T-helper 17 cell (primary cell): ENCODE results near the gene SSRP1. TPM values are rescaled to one million over a fixed set of nuclear protein-coding genes. Genes with fewer than 3 reads are reported as not detected.
"Not testable (repeated sequence)": the region's sequence is repeated elsewhere in the genome, so short reads cannot be mapped to it uniquely, and the experiment has no call there.

Source experiments
- ATAC-seq: fragments of 150-1000 bp; cut with Tn5 transposase; 2 replicates; pipeline ENCODE4 v1.10.0; 2021; ENCODE audit warnings: mild to moderate bottlenecking, moderate library complexity
- DNase-seq, 3 donors: peaks; one replicate each; pipeline versions ENCODE4 v3.0.0 to v3.0.0-alpha.2; 2020 to 2021
- H3K9me3 ChIP-seq: one replicate; pipeline ENCODE4 v1.7.0; 2013; ENCODE audit warnings: low read length, mild to moderate bottlenecking; ENCODE audit not compliant: control insufficient read depth, poor library complexity, severe bottlenecking
- H3K27ac Mint-ChIP-seq: one replicate; pipeline ENCODE4 v1.8.0; 2022; ENCODE audit warnings: mild to moderate bottlenecking, moderate library complexity, mixed read lengths
- H3K27me3 Mint-ChIP-seq: one replicate; pipeline ENCODE4 v1.8.0; 2022; ENCODE audit warnings: mixed read lengths
- H3K36me3 Mint-ChIP-seq: one replicate; pipeline ENCODE4 v1.8.0; 2022; ENCODE audit warnings: low read depth, mixed read lengths
- H3K4me1 Mint-ChIP-seq: one replicate; pipeline ENCODE4 v1.8.0; 2022; ENCODE audit warnings: mild to moderate bottlenecking, mixed read lengths
- H3K4me3 Mint-ChIP-seq: one replicate; pipeline ENCODE4 v1.8.0; 2022; ENCODE audit warnings: mild to moderate bottlenecking, moderate library complexity, mixed read lengths
- total RNA-seq, 4 donors: library from RNA in 2 of 4; stranded (reverse) in 2 of 4; gene quantifications; one replicate each; pipeline ENCODE4 v1.2.3 and lab custom pipeline; 2022 to 2026

The SSRP1 gene
- total RNA-seq, 2 donors from 2014 or later = 46.4 to 47.2 TPM

GRCh38 chr11:57364851-57365660 lies 29.4 kb upstream of the SSRP1 start:
- no peak for DNase-seq
- peaks cover 47% of the 10 kb centered on the region for H3K27me3 Mint-ChIP-seq
- no peak overlapping the region for H3K4me3 Mint-ChIP-seq
- H3K27ac Mint-ChIP-seq = no peak overlapping the region
- H3K4me1 Mint-ChIP-seq = no peaks in the 10 kb centered on the region
- no peaks in the 10 kb centered on the region for H3K36me3 Mint-ChIP-seq
- no peaks in the 10 kb centered on the region for H3K9me3 ChIP-seq
- no peak for ATAC-seq

GRCh38 chr11:57363131-57364080 lies 27.7 kb upstream of the SSRP1 start:
- no peak overlapping the region for H3K4me3 Mint-ChIP-seq
- H3K4me1 Mint-ChIP-seq = no peaks in the 10 kb centered on the region
- H3K9me3 ChIP-seq = no peaks in the 10 kb centered on the region
- no peak overlapping the region for H3K27ac Mint-ChIP-seq
- peaks cover 42% of the 10 kb centered on the region for H3K27me3 Mint-ChIP-seq
- no peaks in the 10 kb centered on the region for H3K36me3 Mint-ChIP-seq
- ATAC-seq = no peak
- no peak for DNase-seq

- no peak for DNase-seq
- no peaks in the 10 kb centered on the region for H3K9me3 ChIP-seq
- Mint-ChIP-seq H3K4me3 (no peak overlapping the region), H3K27ac (no peak overlapping the region), H3K4me1 (no peaks in the 10 kb centered on the region), H3K27me3 (peaks cover 33% of the 10 kb centered on the region), H3K36me3 (no peaks in the 10 kb centered on the region)
- no peak for ATAC-seq
Measured at GRCh38 chr11:57361926-57362325, 26.2 kb upstream of the SSRP1 start.

- H3K36me3 Mint-ChIP-seq, ATAC-seq, H3K9me3 ChIP-seq, H3K4me1 Mint-ChIP-seq, H3K4me3 Mint-ChIP-seq, H3K27ac Mint-ChIP-seq, DNase-seq: not testable (repeated sequence)
- H3K27me3 Mint-ChIP-seq = peaks cover 28% of the 10 kb centered on the region
Measured at GRCh38 chr11:57361420-57361819, 25.7 kb upstream of the SSRP1 start.

GRCh38 chr11:57360991-57361390 lies 25.3 kb upstream of the SSRP1 start:
- Mint-ChIP-seq H3K4me1 (no peaks in the 10 kb centered on the region), H3K27ac (no peak overlapping the region), H3K36me3 (no peaks in the 10 kb centered on the region), H3K27me3 (peaks cover 26% of the 10 kb centered on the region), H3K4me3 (no peak overlapping the region)
- no peak for ATAC-seq
- DNase-seq = no peak
- no peaks in the 10 kb centered on the region for H3K9me3 ChIP-seq

- H3K4me3 Mint-ChIP-seq = no peak overlapping the region
- no peak for DNase-seq
- no peaks in the 10 kb centered on the region for H3K36me3 Mint-ChIP-seq
- no peaks in the 10 kb centered on the region for H3K4me1 Mint-ChIP-seq
- H3K9me3 ChIP-seq = no peaks in the 10 kb centered on the region
- no peak for ATAC-seq
- no peak overlapping the region for H3K27ac Mint-ChIP-seq
- peaks cover 19% of the 10 kb centered on the region for H3K27me3 Mint-ChIP-seq
Measured at GRCh38 chr11:57359896-57360690, 24.4 kb upstream of the SSRP1 start.

- peaks cover 4% of the 10 kb centered on the region for H3K36me3 Mint-ChIP-seq
- no peak for DNase-seq
- H3K9me3 ChIP-seq = no peaks in the 10 kb centered on the region
- ATAC-seq = no peak
- peaks cover 3% of the 10 kb centered on the region for H3K4me1 Mint-ChIP-seq
- no peak overlapping the region for H3K4me3 Mint-ChIP-seq
- H3K27me3 Mint-ChIP-seq = peaks cover 25% of the 10 kb centered on the region
- H3K27ac Mint-ChIP-seq = no peak overlapping the region
Measured at GRCh38 chr11:57359396-57359795, 23.7 kb upstream of the SSRP1 start.

- H3K9me3 ChIP-seq = no peaks in the 10 kb centered on the region
- DNase-seq = no peak
- peaks cover 26% of the 10 kb centered on the region for H3K27me3 Mint-ChIP-seq
- H3K27ac Mint-ChIP-seq = no peak overlapping the region
- no peak for ATAC-seq
- H3K4me3 Mint-ChIP-seq = no peak overlapping the region
- H3K36me3 Mint-ChIP-seq = peaks cover 5% of the 10 kb centered on the region
- peaks cover 3% of the 10 kb centered on the region for H3K4me1 Mint-ChIP-seq
Measured at GRCh38 chr11:57358991-57359390, 23.3 kb upstream of the SSRP1 start.

GRCh38 chr11:57358543-57358961 lies 22.9 kb upstream of the SSRP1 start:
- H3K9me3 ChIP-seq = no peaks in the 10 kb centered on the region
- H3K27ac Mint-ChIP-seq = no peak overlapping the region
- ATAC-seq (no peak), DNase-seq (no peak)
- H3K36me3 Mint-ChIP-seq = peaks cover 5% of the 10 kb centered on the region
- peaks cover 21% of the 10 kb centered on the region for H3K27me3 Mint-ChIP-seq
- H3K4me1 Mint-ChIP-seq = peaks cover 3% of the 10 kb centered on the region
- no peak overlapping the region for H3K4me3 Mint-ChIP-seq

- DNase-seq (no peak), ATAC-seq (no peak)
- no peaks in the 10 kb centered on the region for H3K9me3 ChIP-seq
- Mint-ChIP-seq H3K4me1 (peaks cover 3% of the 10 kb centered on the region), H3K27me3 (peaks cover 20% of the 10 kb centered on the region), H3K27ac (no peak overlapping the region), H3K4me3 (no peak overlapping the region), H3K36me3 (peaks cover 5% of the 10 kb centered on the region)
Measured at GRCh38 chr11:57357856-57358255, 22.2 kb upstream of the SSRP1 start.

- DNase-seq (no peak), ATAC-seq (no peak)
- H3K4me1 Mint-ChIP-seq = peaks cover 3% of the 10 kb centered on the region
- H3K27ac Mint-ChIP-seq = no peak overlapping the region
- H3K27me3 Mint-ChIP-seq = peaks cover 15% of the 10 kb centered on the region
- H3K9me3 ChIP-seq = no peaks in the 10 kb centered on the region
- no peak overlapping the region for H3K4me3 Mint-ChIP-seq
- H3K36me3 Mint-ChIP-seq = peaks cover 5% of the 10 kb centered on the region
Measured at GRCh38 chr11:57357310-57357709, 21.6 kb upstream of the SSRP1 start.

GRCh38 chr11:57356268-57356667 lies 20.6 kb upstream of the SSRP1 start:
- ATAC-seq (no peak), DNase-seq (no peak)
- Mint-ChIP-seq H3K27me3 (peaks cover 15% of the 10 kb centered on the region), H3K4me3 (no peak overlapping the region), H3K36me3 (peaks cover 5% of the 10 kb centered on the region), H3K27ac (no peak overlapping the region), H3K4me1 (peaks cover 3% of the 10 kb centered on the region)
- H3K9me3 ChIP-seq = no peaks in the 10 kb centered on the region

GRCh38 chr11:57354699-57355098 lies 19.0 kb upstream of the SSRP1 start:
- Mint-ChIP-seq H3K27ac (no peak overlapping the region), H3K4me1 (peaks cover 6% of the 10 kb centered on the region), H3K27me3 (peaks cover 15% of the 10 kb centered on the region), H3K36me3 (peaks cover 5% of the 10 kb centered on the region), H3K4me3 (no peak overlapping the region)
- H3K9me3 ChIP-seq = no peaks in the 10 kb centered on the region
- ATAC-seq = no peak
- no peak for DNase-seq
